GM10266 (cell line): ENCODE measurements around the gene HP.
"Not testable (repeated sequence)": the region's sequence is repeated elsewhere in the genome, so short reads cannot be mapped to it uniquely, and the experiment has no call there.

Experiments used
- DNase-seq: peaks from one replicate; pipeline ENCODE4 v3.0.0; 2012; ENCODE audit errors: extremely low spot score
- TF ChIP-seq, protein P1 (sequence below): IDR thresholded peaks from 2 replicates; pipeline ENCODE4 v1.5.1; 2012; ENCODE audit warnings: mild to moderate bottlenecking, low read depth; ENCODE audit not compliant: control insufficient read depth, insufficient read depth; ENCODE audit errors: missing control alignments

The HP gene

GRCh38 chr16:72044296-72044695, 10.0 kb upstream of the HP start:
- TF ChIP-seq, protein P1, sequence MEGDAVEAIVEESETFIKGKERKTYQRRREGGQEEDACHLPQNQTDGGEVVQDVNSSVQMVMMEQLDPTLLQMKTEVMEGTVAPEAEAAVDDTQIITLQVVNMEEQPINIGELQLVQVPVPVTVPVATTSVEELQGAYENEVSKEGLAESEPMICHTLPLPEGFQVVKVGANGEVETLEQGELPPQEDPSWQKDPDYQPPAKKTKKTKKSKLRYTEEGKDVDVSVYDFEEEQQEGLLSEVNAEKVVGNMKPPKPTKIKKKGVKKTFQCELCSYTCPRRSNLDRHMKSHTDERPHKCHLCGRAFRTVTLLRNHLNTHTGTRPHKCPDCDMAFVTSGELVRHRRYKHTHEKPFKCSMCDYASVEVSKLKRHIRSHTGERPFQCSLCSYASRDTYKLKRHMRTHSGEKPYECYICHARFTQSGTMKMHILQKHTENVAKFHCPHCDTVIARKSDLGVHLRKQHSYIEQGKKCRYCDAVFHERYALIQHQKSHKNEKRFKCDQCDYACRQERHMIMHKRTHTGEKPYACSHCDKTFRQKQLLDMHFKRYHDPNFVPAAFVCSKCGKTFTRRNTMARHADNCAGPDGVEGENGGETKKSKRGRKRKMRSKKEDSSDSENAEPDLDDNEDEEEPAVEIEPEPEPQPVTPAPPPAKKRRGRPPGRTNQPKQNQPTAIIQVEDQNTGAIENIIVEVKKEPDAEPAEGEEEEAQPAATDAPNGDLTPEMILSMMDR, result no peak
- DNase-seq, result no peak

GRCh38 chr16:72044825-72045359, 9.4 kb upstream of the HP start:
- DNase-seq, result no peak
- TF ChIP-seq, protein P1, result no peak

DNA sequence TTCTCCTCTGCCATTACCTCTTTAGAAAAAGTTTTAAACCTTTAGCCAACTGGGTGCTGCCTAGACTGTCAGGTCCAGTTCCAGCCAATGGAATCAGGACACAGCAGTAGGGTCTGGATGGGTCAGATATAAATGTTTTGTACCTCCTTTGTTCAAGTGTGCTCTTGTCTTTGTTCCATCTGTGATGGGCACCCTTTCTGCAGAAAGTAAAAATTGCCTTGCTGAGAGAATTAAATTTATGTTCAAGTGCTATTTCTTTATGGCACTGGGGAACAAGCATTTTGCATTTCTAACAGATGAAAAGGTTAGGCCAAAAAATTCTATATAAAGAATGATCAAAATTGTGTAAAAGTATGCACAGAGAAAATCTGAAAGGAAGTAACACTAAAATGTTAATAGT, 5.2 kb upstream of the HP start:
- TF ChIP-seq, protein P1, result no peak
- no peak for DNase-seq

GRCh38 chr16:72050769-72051464, 3.4 kb upstream of the HP start:
- no peak for DNase-seq
- TF ChIP-seq, protein P1, result no peak

GRCh38 chr16:72051818-72052217, 2.5 kb upstream of the HP start:
- no peak for DNase-seq
- TF ChIP-seq, protein P1, result no peak

DNA sequence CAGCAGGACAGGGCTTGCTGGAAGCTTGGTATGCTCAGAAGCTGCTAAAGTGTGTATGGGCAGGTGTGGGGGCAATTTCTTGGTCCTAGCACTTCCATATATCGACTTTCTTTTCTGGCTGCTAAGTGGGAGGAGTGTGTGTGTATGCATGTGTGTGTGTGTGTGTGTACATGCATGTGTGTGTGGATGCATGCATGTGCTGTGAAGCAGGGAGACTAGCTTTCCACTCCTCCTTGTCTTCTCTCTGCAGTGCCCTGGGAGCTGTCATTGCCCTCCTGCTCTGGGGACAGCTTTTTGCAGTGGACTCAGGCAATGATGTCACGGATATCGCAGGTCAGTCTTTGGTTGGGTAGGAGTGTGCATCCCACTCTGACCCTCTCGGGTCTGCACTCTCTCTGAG, 1.6 kb downstream of the HP start:
- DNase-seq, result no peak
- TF ChIP-seq, protein P1, result no peak

GRCh38 chr16:72057313-72057712, 3.0 kb downstream of the HP start:
- not testable (repeated sequence) for DNase-seq

DNA sequence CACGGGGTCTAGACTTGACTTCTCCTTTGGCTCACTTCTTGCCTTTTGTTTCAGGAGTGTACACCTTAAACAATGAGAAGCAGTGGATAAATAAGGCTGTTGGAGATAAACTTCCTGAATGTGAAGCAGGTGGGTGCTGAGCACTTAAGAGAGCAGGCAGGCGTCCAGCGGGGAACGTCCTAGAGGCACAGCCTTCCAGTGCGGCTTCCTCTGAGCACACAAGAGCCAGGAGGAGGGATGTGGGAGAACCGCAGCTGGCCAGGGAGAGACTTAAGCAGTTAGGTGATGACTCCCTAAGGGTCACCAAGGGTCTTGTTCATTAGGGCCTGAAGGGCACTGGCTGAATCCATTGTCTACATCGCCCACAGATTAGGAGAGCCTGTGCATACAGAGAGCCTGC, 4.8 kb downstream of the HP start:
- not testable (repeated sequence) for DNase-seq
